GM10847 (cell line): Measurements from ENCODE around the gene CBX6.

Experiments used
- POLR2A ChIP-seq: IDR thresholded peaks from 2 replicates; pipeline ENCODE4 v1.6.1; 2011; ENCODE audit not compliant: insufficient read length; ENCODE audit errors: extremely low read depth

The CBX6 gene

GRCh38 chr22:38872172-38872830 is at the start of gene CBX6:
CBX6 (minus strand) TSS chr22:38872216; CDS start chr22:38872190, 26 bp downstream.
- TF ChIP-seq POLR2A = peak; percentile 74

- no peak for TF ChIP-seq POLR2A
These were observed 49.8 kb upstream of the CBX6 start for GRCh38 chr22:38921806-38922205.

GRCh38 chr22:38921120-38921519 is 49.1 kb upstream of the CBX6 start:
- TF ChIP-seq POLR2A = no peak

GRCh38 chr22:38919631-38920190 is 47.7 kb upstream of the CBX6 start:
- TF ChIP-seq POLR2A = no peak

DNA sequence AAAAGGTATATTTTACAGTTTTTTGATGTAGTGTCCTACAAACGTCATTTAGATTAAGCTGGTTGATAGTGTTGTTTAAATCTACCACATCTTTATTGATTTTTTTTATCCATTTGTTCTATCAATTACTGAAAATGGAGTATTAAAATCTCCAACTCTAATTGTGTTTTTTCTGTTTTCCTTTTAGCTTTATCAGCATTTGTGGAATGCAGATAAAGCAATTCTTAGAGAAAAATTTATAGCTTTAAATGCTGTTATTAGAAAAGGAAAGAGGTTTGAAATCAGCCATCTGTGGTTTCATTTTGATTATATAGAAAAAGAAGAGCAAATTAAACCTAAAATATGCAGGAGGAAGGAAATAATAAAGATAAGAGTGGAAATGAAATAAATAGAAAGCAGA is 39.4 kb upstream of the CBX6 start:
- no peak for TF ChIP-seq POLR2A

GRCh38 chr22:38907767-38908166 is 35.8 kb upstream of the CBX6 start:
- TF ChIP-seq POLR2A = no peak

DNA sequence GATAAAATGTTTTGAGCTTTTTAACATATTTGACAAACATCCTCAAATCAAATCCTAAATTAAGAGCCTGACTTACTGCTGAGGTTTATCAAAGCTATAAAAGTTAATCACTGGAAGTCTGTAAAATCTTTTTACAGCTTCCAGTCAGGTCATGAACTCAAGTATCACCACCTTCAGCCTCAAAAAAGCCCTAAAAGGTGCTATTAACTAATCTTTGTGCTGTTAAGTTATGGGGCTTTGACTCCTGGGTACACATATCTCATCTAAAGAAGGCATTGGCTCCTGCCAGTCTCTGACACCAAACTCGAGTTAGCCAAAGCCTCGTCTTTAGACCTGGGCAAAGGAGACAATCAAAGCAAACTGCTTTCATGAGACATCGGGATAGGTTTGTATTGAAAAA is 34.0 kb upstream of the CBX6 start:
- no peak for TF ChIP-seq POLR2A

- TF ChIP-seq POLR2A = no peak
These were observed 29.2 kb upstream of the CBX6 start for GRCh38 chr22:38901111-38901641.

- TF ChIP-seq POLR2A = no peak
These were observed 28.7 kb upstream of the CBX6 start for GRCh38 chr22:38900677-38901076.

DNA sequence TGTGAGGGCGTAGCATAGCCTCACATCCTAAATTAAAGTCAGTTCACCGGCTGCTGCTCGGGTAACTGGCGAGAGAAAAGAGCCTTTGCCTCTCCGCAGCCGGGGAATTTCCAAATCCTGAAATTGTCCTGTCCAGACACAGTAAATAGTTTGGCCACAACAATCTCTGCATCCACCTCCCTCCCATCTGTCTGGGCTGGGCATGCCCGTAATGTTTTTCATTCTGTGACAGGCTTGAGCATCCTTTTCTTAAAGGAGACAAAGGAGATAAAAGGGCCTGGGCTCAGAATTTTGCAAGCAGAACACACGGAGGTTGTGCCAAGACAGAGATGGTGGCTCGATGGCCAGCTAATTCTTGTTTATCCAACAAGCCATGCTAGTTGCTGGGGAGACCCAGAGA is 19.2 kb upstream of the CBX6 start:
- TF ChIP-seq POLR2A = no peak

- TF ChIP-seq POLR2A = no peak
These were observed 18.4 kb upstream of the CBX6 start for GRCh38 chr22:38890377-38890776.

GRCh38 chr22:38886333-38886732 is 14.3 kb upstream of the CBX6 start:
- TF ChIP-seq POLR2A = no peak

GRCh38 chr22:38882972-38883622 is 11.1 kb upstream of the CBX6 start:
- TF ChIP-seq POLR2A = no peak

- TF ChIP-seq POLR2A = no peak
These were observed 10.2 kb upstream of the CBX6 start for GRCh38 chr22:38881997-38882879.

DNA sequence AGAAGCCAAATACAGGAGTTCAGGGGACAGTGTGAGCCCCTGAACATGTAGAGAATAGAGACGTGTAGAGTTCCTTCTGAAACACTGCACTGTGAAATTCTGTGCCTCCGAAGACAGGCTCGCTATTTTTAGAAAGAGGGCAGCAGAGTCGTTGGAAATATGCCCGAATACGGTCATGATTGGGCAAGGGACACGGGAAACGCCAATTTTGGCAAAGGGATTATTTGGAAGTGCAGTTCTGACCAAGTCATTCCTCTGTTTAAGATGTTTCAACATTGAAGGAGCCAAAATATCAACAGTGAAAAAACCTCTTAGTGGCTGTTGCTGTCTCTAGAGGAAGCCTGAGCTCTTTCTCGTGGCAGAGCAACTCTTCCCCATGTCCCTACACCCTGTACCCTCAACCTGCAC is 9.5 kb upstream of the CBX6 start:
- no peak for TF ChIP-seq POLR2A
